Cerebellar nuclear complex (tissue), 1 donor: Measurements from ENCODE around the gene CIBAR2.
"Not testable (repeated sequence)": the region's sequence is repeated elsewhere in the genome, so short reads cannot be mapped to it uniquely, and the experiment has no call there.

ENCODE experiments used
- DNase-seq, 2 experiments: peaks; one replicate each; lab custom pipeline; 2025; lab: John Stamatoyannopoulos, UW

CIBAR2 gene

GRCh38 chr16:85062845-85063244 lies 49.4 kb downstream of the CIBAR2 start:
- DNase-seq = no peak

- no peak for DNase-seq
These were observed 49.9 kb downstream of the CIBAR2 start for GRCh38 chr16:85062323-85062722.

- DNase-seq = no peak
These were observed 50.7 kb downstream of the CIBAR2 start for GRCh38 chr16:85061566-85061965.

- DNase-seq = no peak
These were observed 53.4 kb downstream of the CIBAR2 start for GRCh38 chr16:85058909-85059308.

GRCh38 chr16:85057948-85058347 lies 54.3 kb downstream of the CIBAR2 start:
- DNase-seq = peak in 1 of 2 experiments; percentile 39

GRCh38 chr16:85057212-85057889 lies 54.9 kb downstream of the CIBAR2 start:
- no peak for DNase-seq

- DNase-seq = no peak
These were observed 56.0 kb downstream of the CIBAR2 start for GRCh38 chr16:85056211-85056748.

GRCh38 chr16:85055493-85056210 lies 56.6 kb downstream of the CIBAR2 start:
- no peak for DNase-seq

- no peak for DNase-seq
These were observed 57.3 kb downstream of the CIBAR2 start for GRCh38 chr16:85054948-85055492.

- DNase-seq = not testable (repeated sequence)
These were observed 58.0 kb downstream of the CIBAR2 start for GRCh38 chr16:85054321-85054720.

GRCh38 chr16:85052536-85052935 lies 59.7 kb downstream of the CIBAR2 start:
- no peak for DNase-seq

GRCh38 chr16:85051683-85052082 lies 60.6 kb downstream of the CIBAR2 start:
- no peak for DNase-seq

- no peak for DNase-seq
These were observed 61.1 kb downstream of the CIBAR2 start for GRCh38 chr16:85051067-85051581.

- no peak for DNase-seq
These were observed 62.5 kb downstream of the CIBAR2 start for GRCh38 chr16:85049706-85050305.

GRCh38 chr16:85048921-85049562 lies 63.2 kb downstream of the CIBAR2 start:
- peak; percentile 83 to 94 for DNase-seq
